OCI-LY3 (cell line): ENCODE data around the gene CDCP1.

Experiments
- H2AFZ ChIP-seq: fragments of 200-600, 300-600 bp; shearing (Covaris generic); 2 replicates; pipeline ENCODE4 v1.6.0; 2014; ENCODE audit warnings: antibody characterized with exemption, low read depth, low read length
- H3K27ac ChIP-seq: fragments of 200-600, 300-600 bp; sonication (generic); 2 replicates; pipeline ENCODE4 v1.5.1; 2014; ENCODE audit warnings: mild to moderate bottlenecking, low read length, moderate library complexity, mixed read lengths
- H3K27me3 ChIP-seq: fragments of 200-600, 300-600 bp; sonication (generic); 2 replicates; pipeline ENCODE4 v1.6.1; 2014; ENCODE audit warnings: low read depth, low read length, mixed read lengths
- H3K36me3 ChIP-seq: fragments of 200-600, 300-600 bp; sonication (generic); replicated peaks from 2 replicates; pipeline ENCODE3; 2014; ENCODE audit warnings: low read depth, low read length, mixed read lengths
- H3K4me1 ChIP-seq: fragments of 300-600, 200-600 bp; sonication (generic); 2 replicates; pipeline ENCODE4 v1.6.1; 2014; ENCODE audit warnings: low read length, mixed read lengths
- H3K4me2 ChIP-seq: fragments of 200-600, 300-600 bp; sonication (generic); 2 replicates; pipeline ENCODE4 v1.6.1; 2014; ENCODE audit warnings: low read length, mixed read lengths
- H3K4me3 ChIP-seq: fragments of 300-600, 200-600 bp; sonication (generic); 2 replicates; pipeline ENCODE4 v1.5.1; 2014; ENCODE audit warnings: antibody characterized with exemption, mild to moderate bottlenecking, low read length, moderate library complexity
- H3K79me2 ChIP-seq: fragments of 300-600, 200-600 bp; shearing (Covaris generic); 2 replicates; pipeline ENCODE4 v1.6.1; 2014; ENCODE audit warnings: mild to moderate bottlenecking, low read length, mixed read lengths
- H3K9ac ChIP-seq: fragments of 300-600, 200-600 bp; shearing (Covaris generic); 2 replicates; pipeline ENCODE4 v1.6.0; 2014; ENCODE audit warnings: mild to moderate bottlenecking, low read length, moderate library complexity
- H3K9me3 ChIP-seq: fragments of 200-600, 300-600 bp; shearing (Covaris generic); 2 replicates; pipeline ENCODE4 v1.6.1; 2014; ENCODE audit warnings: low read length, mixed read lengths; ENCODE audit not compliant: insufficient read depth
- H4K20me1 ChIP-seq: fragments of 200-600, 300-600 bp; sonication (generic); 2 replicates; pipeline ENCODE4 v1.6.1; 2016; ENCODE audit warnings: low read length, mixed read lengths; ENCODE audit not compliant: insufficient read depth
- CTCF ChIP-seq: fragments of 200-600, 300-600 bp; sonication (generic); IDR thresholded peaks from 2 replicates; pipeline ENCODE4 v1.5.1; 2014; ENCODE audit warnings: antibody characterized with exemption, low read length, low read depth
- EZH2phosphoT487 ChIP-seq: fragments of 200-600 bp; shearing (Covaris generic); IDR thresholded peaks from 2 replicates; pipeline ENCODE4 v1.6.1; 2018; ENCODE audit warnings: antibody characterized with exemption, mixed run types, low read depth

CDCP1 gene

GRCh38 chr3:45166321-45166879, 20.2 kb upstream of the CDCP1 start:
- Histone ChIP-seq H3K27ac (no peak overlapping the region), H4K20me1 (no peaks in the 10 kb centered on the region), H3K79me2 (no peaks in the 10 kb centered on the region), H3K9ac (no peak overlapping the region), H3K4me2 (no peak overlapping the region), H3K4me3 (no peak overlapping the region), H2AFZ (no peak overlapping the region), H3K27me3 (peaks cover 24% of the 10 kb centered on the region), H3K9me3 (no peaks in the 10 kb centered on the region), H3K4me1 (peaks cover 9% of the 10 kb centered on the region), H3K36me3 (no peaks in the 10 kb centered on the region)
- no peak for TF ChIP-seq EZH2phosphoT487
- TF ChIP-seq CTCF, result no peak

GRCh38 chr3:45165497-45166283, 19.5 kb upstream of the CDCP1 start:
- H3K27ac ChIP-seq, result no peak overlapping the region
- H4K20me1 ChIP-seq, result no peaks in the 10 kb centered on the region
- peaks cover 29% of the 10 kb centered on the region; the same call in 1 of the 2 replicates for H3K27me3 ChIP-seq
- H2AFZ ChIP-seq, result no peak overlapping the region
- H3K79me2 ChIP-seq, result no peaks in the 10 kb centered on the region
- no peaks in the 10 kb centered on the region for H3K9me3 ChIP-seq
- TF ChIP-seq EZH2phosphoT487 (no peak), CTCF (no peak)
- H3K4me2 ChIP-seq, result no peak overlapping the region
- H3K4me3 ChIP-seq, result no peak overlapping the region
- no peaks in the 10 kb centered on the region for H3K36me3 ChIP-seq
- peaks cover 9% of the 10 kb centered on the region for H3K4me1 ChIP-seq
- no peak overlapping the region for H3K9ac ChIP-seq

- no peak overlapping the region for H2AFZ ChIP-seq
- no peak overlapping the region for H3K27ac ChIP-seq
- no peak overlapping the region for H3K4me2 ChIP-seq
- TF ChIP-seq EZH2phosphoT487 (no peak), CTCF (no peak)
- no peaks in the 10 kb centered on the region for H3K9me3 ChIP-seq
- no peak overlapping the region for H3K4me3 ChIP-seq
- H3K79me2 ChIP-seq, result no peaks in the 10 kb centered on the region
- H4K20me1 ChIP-seq, result no peaks in the 10 kb centered on the region
- H3K9ac ChIP-seq, result no peak overlapping the region
- peaks cover 9% of the 10 kb centered on the region for H3K4me1 ChIP-seq
- H3K27me3 ChIP-seq, result peaks cover 20% of the 10 kb centered on the region; the same call in 1 of the 2 replicates
- H3K36me3 ChIP-seq, result no peaks in the 10 kb centered on the region
Measured at GRCh38 chr3:45164056-45164455, 17.9 kb upstream of the CDCP1 start.

DNA sequence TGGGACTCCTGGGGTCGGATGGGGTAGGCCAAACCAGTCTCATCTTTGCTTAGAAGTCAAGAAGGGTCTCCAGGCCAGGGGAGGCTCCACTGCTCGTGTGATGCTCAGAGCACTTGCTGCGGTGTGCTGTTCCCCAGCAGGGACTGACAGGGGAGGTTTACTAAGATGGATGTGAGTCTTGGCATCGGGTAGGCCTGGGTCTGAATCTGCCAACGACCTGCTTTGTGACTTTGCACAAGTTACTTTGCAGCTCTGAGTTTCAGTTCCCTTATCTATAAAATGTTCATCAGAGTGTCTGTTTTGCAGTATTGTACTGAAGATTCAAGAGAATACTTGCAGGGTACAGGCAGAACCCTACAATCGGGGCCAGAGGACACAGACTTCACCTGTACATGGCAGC, 17.3 kb upstream of the CDCP1 start:
- no peaks in the 10 kb centered on the region for H3K9me3 ChIP-seq
- H2AFZ ChIP-seq, result no peak overlapping the region
- H3K4me3 ChIP-seq, result no peak overlapping the region
- no peak overlapping the region for H3K4me2 ChIP-seq
- H3K9ac ChIP-seq, result no peak overlapping the region
- no peaks in the 10 kb centered on the region for H4K20me1 ChIP-seq
- H3K36me3 ChIP-seq, result no peaks in the 10 kb centered on the region
- no peaks in the 10 kb centered on the region for H3K79me2 ChIP-seq
- TF ChIP-seq EZH2phosphoT487 (no peak), CTCF (no peak)
- no peak overlapping the region for H3K27ac ChIP-seq
- peaks cover 24% of the 10 kb centered on the region; the same call in 1 of the 2 replicates for H3K27me3 ChIP-seq
- H3K4me1 ChIP-seq, result peaks cover 9% of the 10 kb centered on the region
